ENCODE data around the gene EEFSEC. TPM values are rescaled to one million over a fixed set of nuclear protein-coding genes. Genes with fewer than 3 reads are reported as not detected.
A peak's percentile ranks its signal among the peaks of the same experiment; 100 is the strongest.

The EEFSEC gene
- total RNA-seq, 1 experiment from 2014 or later, result 37.7 TPM

- Mint-ChIP-seq H3K9me3 (ENCODE audit: low read depth, unreplicated experiment) (no peaks in the 10 kb centered on the region), H3K27ac (ENCODE audit: unreplicated experiment) (no peak overlapping the region), H3K4me1 (ENCODE audit: low read depth, unreplicated experiment) (no peaks in the 10 kb centered on the region), H3K27me3 (ENCODE audit: unreplicated experiment) (no peaks in the 10 kb centered on the region), H3K4me3 (ENCODE audit: low read depth, unreplicated experiment) (no peak overlapping the region), H3K36me3 (ENCODE audit: insufficient read depth, unreplicated experiment) (peaks cover 5% of the 10 kb centered on the region)
- no peak for DNase-seq
- no TSS peak for BruUV-seq (replicated peaks)
- TF ChIP-seq CTCF (IDR thresholded peaks at IDR 0.05; ENCODE audit: unreplicated experiment), result no peak
- CTCF ChIA-PET, result no interaction called here
- intact Hi-C loops (cut with micrococcal nuclease; ENCODE audit: unreplicated experiment), result no loop called here
Observed at GRCh38 chr3:128408012-128408692, 254.9 kb downstream of the EEFSEC start.

DNA sequence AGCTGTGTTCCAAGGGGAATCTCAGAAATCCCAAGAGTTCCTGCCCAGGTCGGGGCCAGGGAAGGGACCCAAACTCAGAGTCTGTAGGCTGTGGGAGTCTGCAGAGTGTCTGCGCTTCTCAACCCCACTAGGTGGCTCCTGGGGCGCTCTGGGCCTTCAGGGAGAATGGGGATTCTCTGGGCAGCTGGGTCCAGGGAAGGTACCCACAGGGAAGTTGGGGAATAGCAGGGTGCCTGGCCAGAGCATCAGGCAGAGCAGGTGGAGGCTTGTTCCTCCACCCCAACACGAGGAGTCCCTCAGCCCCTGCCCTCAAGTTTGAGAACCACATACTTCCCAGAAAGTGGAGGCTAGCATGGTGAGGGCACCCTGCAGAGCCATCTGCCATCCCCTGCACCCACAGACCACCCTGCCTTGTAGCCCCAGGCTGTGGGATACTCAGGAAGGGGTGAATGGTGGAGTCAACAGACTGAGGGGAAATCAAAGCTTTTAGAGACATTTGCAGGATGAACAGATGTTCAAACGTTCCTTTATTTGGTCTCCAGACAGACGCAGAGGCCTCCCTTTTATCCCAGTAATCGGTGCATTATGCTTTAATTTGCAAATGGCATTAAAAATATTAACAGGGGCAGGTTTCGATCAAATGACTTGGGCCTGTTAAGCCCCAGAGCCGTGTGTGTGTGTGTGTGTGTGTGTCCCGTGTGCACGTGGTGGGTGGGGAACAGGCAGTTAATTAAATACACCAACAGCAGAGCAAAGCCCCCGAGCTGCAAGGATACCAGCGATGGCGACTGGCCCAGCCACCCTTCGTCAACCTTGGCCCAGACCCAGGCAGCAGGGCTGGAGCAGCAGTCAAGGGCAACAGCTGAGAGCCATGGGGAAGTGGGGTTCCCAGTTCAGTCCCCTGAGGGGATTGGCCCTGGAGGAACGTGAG, 255.7 kb downstream of the EEFSEC start:
- DNase-seq, result peak; percentile 36
- Mint-ChIP-seq H3K4me3 (ENCODE audit: low read depth, unreplicated experiment) (no peak overlapping the region), H3K36me3 (ENCODE audit: insufficient read depth, unreplicated experiment) (peaks cover 5% of the 10 kb centered on the region), H3K27ac (ENCODE audit: unreplicated experiment) (no peak overlapping the region), H3K9me3 (ENCODE audit: low read depth, unreplicated experiment) (no peaks in the 10 kb centered on the region), H3K27me3 (ENCODE audit: unreplicated experiment) (no peaks in the 10 kb centered on the region), H3K4me1 (ENCODE audit: low read depth, unreplicated experiment) (no peaks in the 10 kb centered on the region)
- no TSS peak for BruUV-seq (replicated peaks)
- intact Hi-C loops (cut with micrococcal nuclease; ENCODE audit: unreplicated experiment), result no loop called here
- CTCF ChIA-PET, result no interaction called here
- TF ChIP-seq CTCF (IDR thresholded peaks at IDR 0.05; ENCODE audit: unreplicated experiment), result peak; percentile 26

GRCh38 chr3:128409624-128410581, 256.6 kb downstream of the EEFSEC start:
- Mint-ChIP-seq H3K4me3 (ENCODE audit: low read depth, unreplicated experiment) (no peak overlapping the region), H3K27me3 (ENCODE audit: unreplicated experiment) (no peaks in the 10 kb centered on the region), H3K36me3 (ENCODE audit: insufficient read depth, unreplicated experiment) (peaks cover 5% of the 10 kb centered on the region), H3K9me3 (ENCODE audit: low read depth, unreplicated experiment) (no peaks in the 10 kb centered on the region), H3K4me1 (ENCODE audit: low read depth, unreplicated experiment) (no peaks in the 10 kb centered on the region), H3K27ac (ENCODE audit: unreplicated experiment) (no peak overlapping the region)
- DNase-seq, result no peak
- CTCF ChIA-PET, result no interaction called here
- no peak for TF ChIP-seq CTCF (IDR thresholded peaks at IDR 0.05; ENCODE audit: unreplicated experiment)
- no TSS peak for BruUV-seq (replicated peaks)
- intact Hi-C loops (cut with micrococcal nuclease; ENCODE audit: unreplicated experiment), result no loop called here

All from Calu3 (cell line).